DND-41 (cell line): Measurements from ENCODE around the gene CFAP58.
"Not testable (repeated sequence)": the region's sequence is repeated elsewhere in the genome, so short reads cannot be mapped to it uniquely, and the experiment has no call there.

ENCODE experiments used
- ATAC-seq: fragments of 200-7000 bp; cut with Tn5 transposase; 3 replicates; pipeline ENCODE4 v1.9.1; 2021; ENCODE audit warnings: low read depth; ENCODE audit not compliant: insufficient read depth
- DNase-seq: peaks from one replicate; pipeline ENCODE4 v3.0.0-alpha.2; 2020
- H2AFZ ChIP-seq: 2 replicates; pipeline ENCODE4 v1.6.0; 2012; ENCODE audit warnings: low read depth, low read length
- H3K27ac ChIP-seq: 2 replicates; pipeline ENCODE4 v1.5.1; 2012; ENCODE audit warnings: low read length, inconsistent platforms
- H3K27me3 ChIP-seq: fragments of 200-600 bp; sonication (generic); 2 replicates; pipeline ENCODE4 v1.6.0; 2012; ENCODE audit warnings: low read length, mild to moderate bottlenecking, inconsistent platforms; ENCODE audit not compliant: insufficient read depth, poor library complexity
- H3K36me3 ChIP-seq: 2 replicates; pipeline ENCODE4 v1.5.1; 2012; ENCODE audit warnings: low read length, inconsistent platforms; ENCODE audit not compliant: insufficient read depth
- H3K4me1 ChIP-seq: 2 replicates; pipeline ENCODE4 v1.5.1; 2012; ENCODE audit warnings: mild to moderate bottlenecking, low read length; ENCODE audit not compliant: insufficient read depth
- H3K4me2 ChIP-seq: 2 replicates; pipeline ENCODE4 v1.6.0; 2012; ENCODE audit warnings: mild to moderate bottlenecking, moderate library complexity, low read length, inconsistent platforms; ENCODE audit not compliant: insufficient read depth
- H3K4me3 ChIP-seq, 2 experiments: fragments of 200-600 bp in 1 of 2; shearing (Covaris generic) in 1 of 2; 2 replicates each; pipeline ENCODE4 v1.5.1; 2012 to 2016; ENCODE audit warnings: inconsistent platforms in 2 of 2, low read length in 2 of 2, mild to moderate bottlenecking in 2 of 2, low read depth in 1 of 2, moderate library complexity in 1 of 2
- H3K79me2 ChIP-seq: 2 replicates; pipeline ENCODE4 v1.6.0; 2012; ENCODE audit warnings: low read length, inconsistent platforms; ENCODE audit not compliant: insufficient read depth
- H3K9ac ChIP-seq: 2 replicates; pipeline ENCODE4 v1.6.0; 2012; ENCODE audit warnings: low read depth, mild to moderate bottlenecking, inconsistent platforms, low read length, moderate library complexity
- H3K9me3 ChIP-seq: 2 replicates; pipeline ENCODE4 v1.5.1; 2012; ENCODE audit warnings: low read length, moderate library complexity, mild to moderate bottlenecking, inconsistent platforms; ENCODE audit not compliant: insufficient read depth, severe bottlenecking
- H4K20me1 ChIP-seq: 2 replicates; pipeline ENCODE4 v1.6.0; 2012; ENCODE audit warnings: low read length; ENCODE audit not compliant: insufficient read depth
- CTCF ChIP-seq: IDR thresholded peaks from 2 replicates; pipeline ENCODE4 v1.5.1; 2012; ENCODE audit warnings: borderline replicate concordance, low read length, moderate library complexity, mild to moderate bottlenecking; ENCODE audit not compliant: poor library complexity, severe bottlenecking; ENCODE audit errors: extremely low read depth
- EZH2 ChIP-seq: IDR thresholded peaks from 3 replicates; pipeline ENCODE4 v1.6.1; 2012; ENCODE audit warnings: borderline replicate concordance, low read depth, mild to moderate bottlenecking, moderate library complexity, low read length, inconsistent platforms; ENCODE audit not compliant: severe bottlenecking

CFAP58 gene

GRCh38 chr10:104452977-104453376, 99.3 kb downstream of the CFAP58 start:
- no peak overlapping the region for H3K4me2 ChIP-seq
- no peak for TF ChIP-seq EZH2
- TF ChIP-seq CTCF: no peak
- H3K4me3 ChIP-seq: no peak overlapping the region
- no peak overlapping the region for H2AFZ ChIP-seq
- no peak overlapping the region for H3K27ac ChIP-seq
- no peaks in the 10 kb centered on the region for H3K4me1 ChIP-seq
- no peaks in the 10 kb centered on the region for H4K20me1 ChIP-seq
- H3K9me3 ChIP-seq: no peaks in the 10 kb centered on the region
- H3K36me3 ChIP-seq: no peaks in the 10 kb centered on the region
- peaks cover 7% of the 10 kb centered on the region for H3K27me3 ChIP-seq
- ATAC-seq: no peak
- H3K9ac ChIP-seq: no peak overlapping the region
- no peak for DNase-seq
- no peaks in the 10 kb centered on the region for H3K79me2 ChIP-seq

- no peak for DNase-seq
- no peak for TF ChIP-seq CTCF
- no peak for TF ChIP-seq EZH2
- Histone ChIP-seq H3K4me2 (no peak overlapping the region), H3K4me3 (no peak overlapping the region), H3K9me3 (no peaks in the 10 kb centered on the region), H3K36me3 (no peaks in the 10 kb centered on the region), H3K9ac (no peak overlapping the region), H2AFZ (no peak overlapping the region), H3K79me2 (no peaks in the 10 kb centered on the region), H3K27ac (no peak overlapping the region), H3K4me1 (no peaks in the 10 kb centered on the region), H4K20me1 (no peaks in the 10 kb centered on the region), H3K27me3 (no peaks in the 10 kb centered on the region)
- ATAC-seq: no peak
Observed at GRCh38 chr10:104456802-104457542, 103.3 kb downstream of the CFAP58 start.

GRCh38 chr10:104457543-104457828, 103.9 kb downstream of the CFAP58 start:
- Histone ChIP-seq H3K4me3 (no peak overlapping the region), H2AFZ (no peak overlapping the region), H3K27ac (no peak overlapping the region), H4K20me1 (no peaks in the 10 kb centered on the region), H3K9ac (no peak overlapping the region), H3K36me3 (no peaks in the 10 kb centered on the region), H3K4me2 (no peak overlapping the region), H3K9me3 (no peaks in the 10 kb centered on the region), H3K4me1 (no peaks in the 10 kb centered on the region), H3K79me2 (no peaks in the 10 kb centered on the region), H3K27me3 (no peaks in the 10 kb centered on the region)
- ATAC-seq (no peak), DNase-seq (no peak)
- TF ChIP-seq CTCF (no peak), EZH2 (no peak)

- H3K27ac ChIP-seq, H3K4me1 ChIP-seq, H3K36me3 ChIP-seq, H3K9ac ChIP-seq, H3K27me3 ChIP-seq, H4K20me1 ChIP-seq, H3K4me3 ChIP-seq, H3K9me3 ChIP-seq, ATAC-seq, H3K4me2 ChIP-seq, H3K79me2 ChIP-seq, H2AFZ ChIP-seq, DNase-seq: not testable (repeated sequence)
Observed at GRCh38 chr10:104465575-104465974, 111.9 kb downstream of the CFAP58 start.

- not testable (repeated sequence) for H3K79me2 ChIP-seq, ATAC-seq, DNase-seq, H3K27ac ChIP-seq, H3K9ac ChIP-seq, H3K4me3 ChIP-seq, H3K27me3 ChIP-seq, H3K4me2 ChIP-seq, H3K9me3 ChIP-seq, H3K36me3 ChIP-seq, H2AFZ ChIP-seq, H4K20me1 ChIP-seq, H3K4me1 ChIP-seq
Observed at GRCh38 chr10:104468818-104469217, 115.2 kb downstream of the CFAP58 start.
